Measurements from ENCODE around the gene ZNF865.

- TF ChIP-seq POLR2AphosphoS5 (IDR thresholded peaks at IDR 0.05; ENCODE audit: low read depth, low read length) (no peak), ELF1 (IDR thresholded peaks at IDR 0.05; ENCODE audit: borderline replicate concordance, low read depth) (no peak), CTCF (IDR thresholded peaks at IDR 0.05 in 2 of 3, conservative IDR thresholded peaks at IDR 0.05 in 1 of 3; ENCODE audit: borderline replicate concordance in 1 of 3, insufficient read depth in 1 of 3, low read depth in 2 of 3, low read length in 2 of 3) (no peak), EZH2 (IDR thresholded peaks at IDR 0.05) (no peak), FOSL1 (IDR thresholded peaks at IDR 0.05; ENCODE audit: low read depth) (no peak), POLR2A (IDR thresholded peaks at IDR 0.05; ENCODE audit: borderline replicate concordance, extremely low read depth, insufficient read depth, insufficient read length) (no peak), JUND (IDR thresholded peaks at IDR 0.05) (no peak), SP1 (IDR thresholded peaks at IDR 0.05; ENCODE audit: low read depth) (no peak), ZNF274 (IDR thresholded peaks at IDR 0.05; ENCODE audit: low read depth, low read length) (no peak), RAD21 (IDR thresholded peaks at IDR 0.05; ENCODE audit: low read depth) (no peak)
These were observed 7.9 kb downstream of the ZNF865 start for GRCh38 chr19:55613396-55613795.
